ENCODE data around the gene MSI2. TPM values are rescaled to one million over a fixed set of nuclear protein-coding genes. Genes with fewer than 3 reads are reported as not detected.

The MSI2 gene
- total RNA-seq, 1 donor from 2014 or later, result 144 TPM

GRCh38 chr17:57425903-57426880, 169.9 kb downstream of the MSI2 start:
- H3K36me3 Mint-ChIP-seq, result peaks cover 4% of the 10 kb centered on the region
- H3K9me3 Mint-ChIP-seq, result no peaks in the 10 kb centered on the region
- H3K4me3 Mint-ChIP-seq, result no peak overlapping the region
- H3K27ac Mint-ChIP-seq, result peak overlapping the region; percentile 22
- peaks cover 15% of the 10 kb centered on the region for H3K4me1 Mint-ChIP-seq
- no peak for TF ChIP-seq CTCF (IDR thresholded peaks at IDR 0.05; ENCODE audit: unreplicated experiment)
- DNase-seq (ENCODE audit: low spot score in 2 of 2, unreplicated experiment in 2 of 2), result no peak
- no peaks in the 10 kb centered on the region for H3K27me3 Mint-ChIP-seq (ENCODE audit: low read depth)

GRCh38 chr17:57429966-57430365, 173.6 kb downstream of the MSI2 start:
- H3K4me3 Mint-ChIP-seq, result no peak overlapping the region

GRCh38 chr17:57431415-57431814, 175.1 kb downstream of the MSI2 start:
- no peak for DNase-seq (ENCODE audit: low spot score in 2 of 2, unreplicated experiment in 2 of 2)
- no peaks in the 10 kb centered on the region for H3K9me3 Mint-ChIP-seq
- H3K27ac Mint-ChIP-seq, result no peak overlapping the region
- H3K4me1 Mint-ChIP-seq, result peaks cover 23% of the 10 kb centered on the region
- no peak overlapping the region for H3K4me3 Mint-ChIP-seq
- no peaks in the 10 kb centered on the region for H3K27me3 Mint-ChIP-seq (ENCODE audit: low read depth)
- H3K36me3 Mint-ChIP-seq, result no peaks in the 10 kb centered on the region
- no peak for TF ChIP-seq CTCF (IDR thresholded peaks at IDR 0.05; ENCODE audit: unreplicated experiment)

More at GRCh38 chr17:57429966-57430365, 173.6 kb downstream of the MSI2 start:
- Mint-ChIP-seq H3K36me3 (no peaks in the 10 kb centered on the region), H3K27ac (no peak overlapping the region), H3K9me3 (no peaks in the 10 kb centered on the region), H3K4me1 (peaks cover 27% of the 10 kb centered on the region), H3K27me3 (ENCODE audit: low read depth) (no peaks in the 10 kb centered on the region)
- DNase-seq (ENCODE audit: low spot score in 2 of 2, unreplicated experiment in 2 of 2), result no peak
- TF ChIP-seq CTCF (IDR thresholded peaks at IDR 0.05; ENCODE audit: unreplicated experiment), result no peak

- TF ChIP-seq CTCF (IDR thresholded peaks at IDR 0.05; ENCODE audit: unreplicated experiment), result no peak
- Mint-ChIP-seq H3K27me3 (ENCODE audit: low read depth) (no peaks in the 10 kb centered on the region), H3K27ac (peak overlapping the region; percentile 50), H3K4me3 (no peak overlapping the region), H3K36me3 (no peaks in the 10 kb centered on the region), H3K9me3 (no peaks in the 10 kb centered on the region), H3K4me1 (peaks cover 25% of the 10 kb centered on the region)
- no peak for DNase-seq (ENCODE audit: low spot score in 2 of 2, unreplicated experiment in 2 of 2)
These were observed 176.4 kb downstream of the MSI2 start for GRCh38 chr17:57432507-57433277.

- Mint-ChIP-seq H3K27ac (no peak overlapping the region), H3K4me3 (no peak overlapping the region), H3K36me3 (no peaks in the 10 kb centered on the region), H3K9me3 (no peaks in the 10 kb centered on the region), H3K4me1 (peaks cover 33% of the 10 kb centered on the region), H3K27me3 (ENCODE audit: low read depth) (no peaks in the 10 kb centered on the region)
- no peak for DNase-seq (ENCODE audit: low spot score in 2 of 2, unreplicated experiment in 2 of 2)
- no peak for TF ChIP-seq CTCF (IDR thresholded peaks at IDR 0.05; ENCODE audit: unreplicated experiment)
These were observed 177.1 kb downstream of the MSI2 start for GRCh38 chr17:57433452-57433851.

All from mesothelial cell of epicardium (in vitro differentiated cells).